Gastrocnemius medialis (tissue), 4 donors: ENCODE measurements around the gene CSNK1D.

Source experiments
- POLR2A ChIP-seq, 2 donors: fragments of 450-650 bp; IDR thresholded peaks; one replicate each; pipeline ENCODE4 v1.6.1; 2017; ENCODE audit warnings: antibody characterized with exemption in 2 of 2, mild to moderate bottlenecking in 2 of 2, moderate library complexity in 2 of 2
- TF ChIP-seq, protein P1 (sequence below), 5 experiments: fragments of 450-650 bp in 3 of 5; fragments of 200-600 bp in 2 of 5; sonication (generic) in 2 of 5; IDR thresholded peaks in 4 of 5; conservative IDR thresholded peaks in 1 of 5; 1 replicate in 4 of 5; 2 replicates in 1 of 5; pipeline ENCODE4 v1.5.1; 2016 to 2019; ENCODE audit warnings: antibody characterized with exemption in 5 of 5, mild to moderate bottlenecking in 3 of 5, moderate library complexity in 3 of 5

DNA sequence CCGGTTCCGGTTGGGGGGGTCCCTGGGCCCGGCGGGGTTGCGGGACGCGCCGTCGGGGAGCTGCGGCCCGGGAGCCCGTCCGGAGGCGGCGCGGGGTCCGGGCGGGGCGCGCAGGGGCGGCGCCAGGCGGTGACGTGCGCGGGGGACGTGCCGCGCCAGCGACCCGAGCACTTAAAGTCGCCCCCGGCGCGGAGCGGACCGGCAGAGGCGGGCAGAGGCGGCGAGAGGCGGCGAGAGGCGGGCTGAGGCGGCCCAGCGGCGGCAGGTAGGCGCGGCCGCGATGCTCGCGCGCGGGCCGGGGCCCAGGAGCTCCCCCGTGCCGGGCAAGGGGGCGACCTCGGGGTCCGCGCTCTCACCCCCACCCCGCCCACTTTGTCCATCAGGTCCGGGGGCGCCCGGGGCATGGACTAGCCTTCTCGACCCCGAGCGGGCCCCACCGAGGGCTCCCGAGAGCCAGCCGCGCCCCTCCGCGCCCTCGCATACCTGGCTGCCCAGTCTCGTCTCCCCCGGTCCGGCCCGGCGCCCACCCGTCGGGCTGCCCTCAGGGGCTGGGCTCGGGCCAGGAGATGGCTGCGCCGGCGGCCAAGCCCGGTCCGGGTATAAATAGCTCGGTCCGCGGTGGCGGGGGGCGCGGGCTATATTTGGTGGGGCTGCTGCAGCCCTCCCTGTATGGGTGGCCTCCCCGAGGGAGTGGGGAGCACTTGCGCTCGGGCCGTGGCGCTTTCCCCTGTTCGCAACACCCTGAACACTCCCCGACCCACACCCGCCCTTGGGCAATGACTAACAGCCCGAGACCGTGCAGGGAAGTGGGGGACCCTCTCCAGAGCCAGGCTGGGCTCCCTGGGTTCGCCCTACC, 44.4 kb downstream of the CSNK1D start, which contains the start of gene SLC16A3:
- TF ChIP-seq, protein P1, sequence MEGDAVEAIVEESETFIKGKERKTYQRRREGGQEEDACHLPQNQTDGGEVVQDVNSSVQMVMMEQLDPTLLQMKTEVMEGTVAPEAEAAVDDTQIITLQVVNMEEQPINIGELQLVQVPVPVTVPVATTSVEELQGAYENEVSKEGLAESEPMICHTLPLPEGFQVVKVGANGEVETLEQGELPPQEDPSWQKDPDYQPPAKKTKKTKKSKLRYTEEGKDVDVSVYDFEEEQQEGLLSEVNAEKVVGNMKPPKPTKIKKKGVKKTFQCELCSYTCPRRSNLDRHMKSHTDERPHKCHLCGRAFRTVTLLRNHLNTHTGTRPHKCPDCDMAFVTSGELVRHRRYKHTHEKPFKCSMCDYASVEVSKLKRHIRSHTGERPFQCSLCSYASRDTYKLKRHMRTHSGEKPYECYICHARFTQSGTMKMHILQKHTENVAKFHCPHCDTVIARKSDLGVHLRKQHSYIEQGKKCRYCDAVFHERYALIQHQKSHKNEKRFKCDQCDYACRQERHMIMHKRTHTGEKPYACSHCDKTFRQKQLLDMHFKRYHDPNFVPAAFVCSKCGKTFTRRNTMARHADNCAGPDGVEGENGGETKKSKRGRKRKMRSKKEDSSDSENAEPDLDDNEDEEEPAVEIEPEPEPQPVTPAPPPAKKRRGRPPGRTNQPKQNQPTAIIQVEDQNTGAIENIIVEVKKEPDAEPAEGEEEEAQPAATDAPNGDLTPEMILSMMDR (IDR thresholded peaks at IDR 0.05 in 4 of 5, conservative IDR thresholded peaks at IDR 0.05 in 1 of 5): no peak
- peak; percentile 79 to 97 for TF ChIP-seq POLR2A (IDR thresholded peaks at IDR 0.05)
